Astrocyte (in vitro differentiated cells and primary cell): ENCODE data around the gene CBX2. TPM values are rescaled to one million over a fixed set of nuclear protein-coding genes. Genes with fewer than 3 reads are reported as not detected.

Experiments used
- DNase-seq: peaks from one replicate; pipeline ENCODE4 v3.0.0-alpha.2; 2010; ENCODE audit warnings: low read depth
- FAIRE-seq: peaks from 2 replicates; lab custom pipeline; 2011; peaks lifted over from hg19 to GRCh38; lab: Jason Lieb, UNC
- H2AFZ ChIP-seq: 2 replicates; pipeline ENCODE4 v1.6.0; 2012; ENCODE audit warnings: low read depth, low read length, inconsistent platforms
- H3K27ac ChIP-seq: 2 replicates; pipeline ENCODE4 v1.5.1; 2011; ENCODE audit warnings: low read depth, low read length, inconsistent platforms
- H3K27me3 ChIP-seq: 2 replicates; pipeline ENCODE4 v1.6.0; 2011; ENCODE audit warnings: low read length, inconsistent platforms; ENCODE audit not compliant: insufficient read depth
- H3K36me3 ChIP-seq: 2 replicates; pipeline ENCODE4 v1.5.1; 2011; ENCODE audit warnings: low read length, inconsistent platforms; ENCODE audit not compliant: insufficient read depth
- H3K4me1 ChIP-seq: 2 replicates; pipeline ENCODE4 v1.5.1; 2011; ENCODE audit warnings: low read length, inconsistent platforms; ENCODE audit not compliant: insufficient read depth
- H3K4me2 ChIP-seq: 2 replicates; pipeline ENCODE4 v1.6.0; 2012; ENCODE audit warnings: low read length, inconsistent platforms
- H3K4me3 ChIP-seq: 2 replicates; pipeline ENCODE4 v1.5.1; 2011; ENCODE audit warnings: low read depth, mild to moderate bottlenecking, low read length, inconsistent platforms; ENCODE audit not compliant: insufficient read depth
- H3K79me2 ChIP-seq: 2 replicates; pipeline ENCODE4 v1.6.0; 2012; ENCODE audit warnings: mild to moderate bottlenecking, low read length, inconsistent platforms; ENCODE audit not compliant: insufficient read depth
- H3K9ac ChIP-seq: 2 replicates; pipeline ENCODE4 v1.6.0; 2012; ENCODE audit warnings: mild to moderate bottlenecking, low read length, inconsistent platforms
- H3K9me3 ChIP-seq: 2 replicates; pipeline ENCODE4 v1.5.1; 2012; ENCODE audit warnings: low read depth, mild to moderate bottlenecking, low read length, inconsistent platforms; ENCODE audit not compliant: insufficient read depth
- H4K20me1 ChIP-seq: 2 replicates; pipeline ENCODE4 v1.6.0; 2012; ENCODE audit warnings: low read length, inconsistent platforms; ENCODE audit not compliant: insufficient read depth
- H3K27ac Mint-ChIP-seq: one replicate; pipeline ENCODE4 v1.8.0; 2021; ENCODE audit warnings: mild to moderate bottlenecking, mixed read lengths; ENCODE audit not compliant: unreplicated experiment
- H3K27me3 Mint-ChIP-seq: one replicate; pipeline ENCODE4 v1.8.0; 2021; ENCODE audit warnings: low read depth, mixed read lengths; ENCODE audit not compliant: unreplicated experiment
- H3K36me3 Mint-ChIP-seq: one replicate; pipeline ENCODE4 v1.8.0; 2021; ENCODE audit warnings: low read depth, mixed read lengths; ENCODE audit not compliant: unreplicated experiment
- H3K4me1 Mint-ChIP-seq: one replicate; pipeline ENCODE4 v1.8.0; 2021; ENCODE audit warnings: low read depth, mixed read lengths; ENCODE audit not compliant: unreplicated experiment
- H3K4me3 Mint-ChIP-seq: one replicate; pipeline ENCODE4 v1.8.0; 2021; ENCODE audit warnings: mild to moderate bottlenecking, moderate library complexity, mixed read lengths; ENCODE audit not compliant: unreplicated experiment
- H3K9me3 Mint-ChIP-seq: one replicate; pipeline ENCODE4 v1.8.0; 2021; ENCODE audit warnings: mild to moderate bottlenecking, mixed read lengths; ENCODE audit not compliant: unreplicated experiment
- EZH2 ChIP-seq: IDR thresholded peaks from 2 replicates; pipeline ENCODE4 v1.6.1; 2012; ENCODE audit warnings: mild to moderate bottlenecking, low read length, inconsistent platforms; ENCODE audit not compliant: insufficient read depth
- total RNA-seq: library from RNA; stranded (reverse); gene quantifications from 2 replicates; pipeline ENCODE4 v1.2.1, GENCODE V29; 2021
- TF ChIP-seq, protein P1 (sequence below): IDR thresholded peaks from 2 replicates; pipeline ENCODE4 v1.5.1; 2011; ENCODE audit warnings: low read depth, mild to moderate bottlenecking, inconsistent platforms, low read length, moderate library complexity; ENCODE audit not compliant: insufficient read depth

Gene CBX2
- total RNA-seq, 1 donor from 2014 or later, result 6.7 TPM

DNA sequence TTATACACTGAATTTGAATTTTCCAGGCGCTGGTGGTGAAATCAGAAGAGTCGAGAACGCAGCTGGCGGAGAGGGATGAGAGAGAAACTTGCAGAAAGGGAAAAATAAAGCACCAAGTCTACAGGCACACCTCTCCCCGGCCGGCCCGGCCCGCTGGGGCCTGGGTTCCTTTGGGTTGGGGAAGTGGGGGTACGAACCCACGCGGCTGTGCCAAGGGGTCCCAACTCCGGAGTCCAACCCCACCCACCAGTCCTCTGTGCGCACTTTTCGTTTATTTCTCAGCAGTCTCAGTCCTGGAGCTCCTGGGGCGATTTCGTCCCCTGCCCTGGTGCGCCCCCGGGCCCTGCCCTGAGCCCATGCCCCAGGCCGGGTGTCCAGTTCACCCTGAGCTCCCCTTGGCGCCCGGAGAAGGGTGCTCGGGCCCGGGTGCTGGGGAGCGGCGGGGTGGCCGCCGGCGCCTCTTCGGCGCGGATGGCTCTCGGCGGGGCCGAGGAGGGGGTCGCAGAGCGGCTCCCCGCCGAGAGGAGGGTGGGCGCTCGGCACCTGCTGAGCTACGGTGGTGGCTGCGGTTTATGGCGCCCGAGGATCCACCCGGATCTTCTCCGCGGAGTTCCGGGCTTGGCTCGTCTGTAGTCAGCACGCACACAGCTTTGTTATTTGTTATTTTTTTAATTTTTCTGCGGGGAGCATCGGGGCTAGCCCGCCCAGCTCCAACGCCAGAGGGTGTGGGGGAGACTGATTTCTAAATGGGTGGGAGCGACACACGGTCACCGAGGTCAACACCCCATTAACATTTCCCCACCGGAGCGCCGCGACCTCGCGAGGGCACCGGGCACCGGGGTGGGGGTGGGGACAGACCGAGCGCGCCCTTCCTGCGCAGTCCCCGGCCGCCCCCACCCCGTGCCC lies 34.7 kb downstream of the CBX2 start:
- Mint-ChIP-seq H3K27me3 (peaks cover 50% of the 10 kb centered on the region), H3K9me3 (peaks cover 13% of the 10 kb centered on the region), H3K27ac (peak overlapping the region; percentile 69), H3K4me1 (peaks cover 6% of the 10 kb centered on the region), H3K4me3 (peak overlapping the region; percentile 64), H3K36me3 (peaks cover 2% of the 10 kb centered on the region)
- Histone ChIP-seq H3K4me1 (peaks cover 20% of the 10 kb centered on the region), H3K27me3 (peaks cover 68% of the 10 kb centered on the region), H3K9me3 (no peaks in the 10 kb centered on the region), H3K4me3 (peak overlapping the region; percentile 33), H3K79me2 (no peaks in the 10 kb centered on the region), H4K20me1 (no peaks in the 10 kb centered on the region), H3K9ac (no peak overlapping the region), H3K36me3 (no peaks in the 10 kb centered on the region), H3K4me2 (peak overlapping the region; percentile 81), H2AFZ (peak overlapping the region; percentile 26), H3K27ac (no peak overlapping the region)
- no peak for DNase-seq
- TF ChIP-seq, protein P1, sequence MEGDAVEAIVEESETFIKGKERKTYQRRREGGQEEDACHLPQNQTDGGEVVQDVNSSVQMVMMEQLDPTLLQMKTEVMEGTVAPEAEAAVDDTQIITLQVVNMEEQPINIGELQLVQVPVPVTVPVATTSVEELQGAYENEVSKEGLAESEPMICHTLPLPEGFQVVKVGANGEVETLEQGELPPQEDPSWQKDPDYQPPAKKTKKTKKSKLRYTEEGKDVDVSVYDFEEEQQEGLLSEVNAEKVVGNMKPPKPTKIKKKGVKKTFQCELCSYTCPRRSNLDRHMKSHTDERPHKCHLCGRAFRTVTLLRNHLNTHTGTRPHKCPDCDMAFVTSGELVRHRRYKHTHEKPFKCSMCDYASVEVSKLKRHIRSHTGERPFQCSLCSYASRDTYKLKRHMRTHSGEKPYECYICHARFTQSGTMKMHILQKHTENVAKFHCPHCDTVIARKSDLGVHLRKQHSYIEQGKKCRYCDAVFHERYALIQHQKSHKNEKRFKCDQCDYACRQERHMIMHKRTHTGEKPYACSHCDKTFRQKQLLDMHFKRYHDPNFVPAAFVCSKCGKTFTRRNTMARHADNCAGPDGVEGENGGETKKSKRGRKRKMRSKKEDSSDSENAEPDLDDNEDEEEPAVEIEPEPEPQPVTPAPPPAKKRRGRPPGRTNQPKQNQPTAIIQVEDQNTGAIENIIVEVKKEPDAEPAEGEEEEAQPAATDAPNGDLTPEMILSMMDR, result no peak
- TF ChIP-seq EZH2, result peak; percentile 92
- FAIRE-seq, result no peak

DNA sequence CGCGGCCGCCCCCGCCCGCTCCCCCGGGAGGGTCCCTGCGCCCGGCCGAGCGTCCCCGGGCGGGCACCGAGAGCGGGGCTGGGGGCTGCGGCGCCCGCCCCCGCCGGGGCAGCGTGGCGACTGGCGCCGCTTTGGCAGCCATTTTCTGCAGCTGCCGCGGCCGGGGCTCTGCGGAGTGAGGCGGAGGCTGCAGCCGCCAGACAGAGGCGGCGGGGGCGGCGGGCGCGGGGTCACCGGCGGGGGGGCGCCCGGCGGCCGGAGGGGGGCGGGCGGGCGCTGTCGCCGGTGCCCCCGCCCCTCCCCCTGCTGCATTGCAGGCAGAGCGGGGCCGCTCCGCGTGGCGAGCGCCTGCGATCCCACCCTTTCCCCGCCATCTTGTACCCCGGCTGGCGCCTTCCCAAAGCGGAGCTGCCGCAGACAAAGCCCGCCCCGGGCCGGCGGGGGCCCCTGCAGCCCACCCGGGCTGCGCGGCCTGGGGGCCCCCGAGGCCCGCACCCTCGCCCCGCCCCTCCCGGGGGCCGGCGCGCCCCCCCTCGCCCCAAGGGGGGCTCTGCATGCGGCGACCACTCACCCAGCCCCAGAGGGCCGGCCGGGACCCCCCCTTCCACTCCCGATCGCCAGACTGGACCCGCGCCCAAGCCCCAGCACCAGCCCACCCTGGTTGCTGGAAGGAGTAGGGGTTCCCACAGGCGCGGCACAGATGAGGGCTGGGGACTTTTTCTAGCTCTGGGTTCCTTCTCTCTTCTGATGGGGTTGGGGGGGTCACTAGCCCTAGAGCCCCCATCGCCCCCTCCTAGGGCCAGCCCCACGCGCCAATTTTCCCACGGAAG lies 35.6 kb downstream of the CBX2 start:
- H3K27ac Mint-ChIP-seq, result no peak overlapping the region
- Histone ChIP-seq H4K20me1 (no peaks in the 10 kb centered on the region), H3K4me3 (no peak overlapping the region), H2AFZ (no peak overlapping the region), H3K9ac (no peak overlapping the region), H3K79me2 (no peaks in the 10 kb centered on the region), H3K36me3 (no peaks in the 10 kb centered on the region), H3K27ac (no peak overlapping the region), H3K9me3 (no peaks in the 10 kb centered on the region), H3K27me3 (peaks cover 63% of the 10 kb centered on the region), H3K4me2 (peak overlapping the region; percentile 81), H3K4me1 (peaks cover 20% of the 10 kb centered on the region)
- H3K9me3 Mint-ChIP-seq, result peaks cover 9% of the 10 kb centered on the region
- peaks cover 2% of the 10 kb centered on the region for H3K36me3 Mint-ChIP-seq
- peaks cover 6% of the 10 kb centered on the region for H3K4me1 Mint-ChIP-seq
- no peak overlapping the region for H3K4me3 Mint-ChIP-seq
- FAIRE-seq (no peak), DNase-seq (no peak)
- peaks cover 50% of the 10 kb centered on the region for H3K27me3 Mint-ChIP-seq
- no peak for TF ChIP-seq EZH2
- TF ChIP-seq, protein P1, result no peak
